PFSK-1 (cell line): Measurements from ENCODE around the gene GAGE12J. TPM values are rescaled to one million over a fixed set of nuclear protein-coding genes. Genes with fewer than 3 reads are reported as not detected.
"Not testable (repeated sequence)": the region's sequence is repeated elsewhere in the genome, so short reads cannot be mapped to it uniquely, and the experiment has no call there.

ENCODE experiments used
- FOXP2 ChIP-seq: optimal IDR thresholded peaks from 2 replicates; pipeline ENCODE3; 2011; ENCODE audit warnings: borderline replicate concordance, control low read depth, inconsistent platforms; ENCODE audit not compliant: insufficient read depth; ENCODE audit errors: extremely low read length, extremely low read depth
- POLR2AphosphoS5 ChIP-seq: IDR thresholded peaks from 2 replicates; pipeline ENCODE4 v1.6.1; 2012; ENCODE audit warnings: low read depth, mild to moderate bottlenecking, control low read depth, low read length, moderate library complexity
- SIN3A ChIP-seq: IDR thresholded peaks from 2 replicates; pipeline ENCODE4 v1.6.1; 2012; ENCODE audit warnings: mild to moderate bottlenecking, low read length, moderate library complexity, borderline replicate concordance; ENCODE audit not compliant: insufficient read depth
- TAF1 ChIP-seq: IDR thresholded peaks from 2 replicates; pipeline ENCODE4 v1.6.1; 2012; ENCODE audit warnings: low read length, control low read depth, borderline replicate concordance; ENCODE audit not compliant: insufficient read depth
- polyA plus RNA-seq: library from polyadenylated mRNA; unstranded; fragments of >200 nt; gene quantifications from one replicate; pipeline ENCODE4 v1.2.1, GENCODE V29; 2012; ENCODE audit warnings: low read depth, missing spikeins; ENCODE audit not compliant: insufficient read length
- TF ChIP-seq, protein P1 (sequence below), 2 experiments: IDR thresholded peaks; 2 replicates each; pipeline versions ENCODE4 v1.6.1 to v1.8.0; 2011 to 2012; ENCODE audit warnings: low read depth in 2 of 2, low read length in 2 of 2, control low read depth in 1 of 2, inconsistent platforms in 1 of 2, mild to moderate bottlenecking in 1 of 2, moderate library complexity in 1 of 2; ENCODE audit not compliant: insufficient read depth in 1 of 2

Gene GAGE12J, protein sequence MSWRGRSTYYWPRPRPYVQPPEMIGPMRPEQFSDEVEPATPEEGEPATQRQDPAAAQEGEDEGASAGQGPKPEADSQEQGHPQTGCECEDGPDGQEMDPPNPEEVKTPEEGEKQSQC
- not detected for polyA plus RNA-seq

DNA sequence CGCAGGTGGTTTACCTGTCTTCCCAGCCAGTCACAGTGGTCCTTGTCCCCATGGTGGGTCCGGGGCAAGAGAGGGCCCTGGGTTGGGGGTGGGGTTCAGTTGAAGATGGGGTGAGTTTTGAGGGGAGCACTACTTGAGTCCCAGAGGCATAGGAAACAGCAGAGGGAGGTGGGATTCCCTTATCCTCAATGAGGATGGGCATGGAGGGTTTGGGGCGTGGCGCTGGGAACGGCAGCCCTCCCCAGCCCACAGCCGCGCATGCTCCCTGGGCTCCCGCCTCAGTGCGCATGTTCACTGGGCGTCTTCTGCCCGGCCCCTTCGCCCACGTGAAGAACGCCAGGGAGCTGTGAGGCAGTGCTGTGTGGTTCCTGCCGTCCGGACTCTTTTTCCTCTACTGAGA lies at the start of gene GAGE12J:
Gene GAGE12J (plus strand): TSS at position 301 of the 400 bp plus-strand sequence. CDS start 1,157 bp downstream, outside the sequence.
- TF ChIP-seq, protein P1, sequence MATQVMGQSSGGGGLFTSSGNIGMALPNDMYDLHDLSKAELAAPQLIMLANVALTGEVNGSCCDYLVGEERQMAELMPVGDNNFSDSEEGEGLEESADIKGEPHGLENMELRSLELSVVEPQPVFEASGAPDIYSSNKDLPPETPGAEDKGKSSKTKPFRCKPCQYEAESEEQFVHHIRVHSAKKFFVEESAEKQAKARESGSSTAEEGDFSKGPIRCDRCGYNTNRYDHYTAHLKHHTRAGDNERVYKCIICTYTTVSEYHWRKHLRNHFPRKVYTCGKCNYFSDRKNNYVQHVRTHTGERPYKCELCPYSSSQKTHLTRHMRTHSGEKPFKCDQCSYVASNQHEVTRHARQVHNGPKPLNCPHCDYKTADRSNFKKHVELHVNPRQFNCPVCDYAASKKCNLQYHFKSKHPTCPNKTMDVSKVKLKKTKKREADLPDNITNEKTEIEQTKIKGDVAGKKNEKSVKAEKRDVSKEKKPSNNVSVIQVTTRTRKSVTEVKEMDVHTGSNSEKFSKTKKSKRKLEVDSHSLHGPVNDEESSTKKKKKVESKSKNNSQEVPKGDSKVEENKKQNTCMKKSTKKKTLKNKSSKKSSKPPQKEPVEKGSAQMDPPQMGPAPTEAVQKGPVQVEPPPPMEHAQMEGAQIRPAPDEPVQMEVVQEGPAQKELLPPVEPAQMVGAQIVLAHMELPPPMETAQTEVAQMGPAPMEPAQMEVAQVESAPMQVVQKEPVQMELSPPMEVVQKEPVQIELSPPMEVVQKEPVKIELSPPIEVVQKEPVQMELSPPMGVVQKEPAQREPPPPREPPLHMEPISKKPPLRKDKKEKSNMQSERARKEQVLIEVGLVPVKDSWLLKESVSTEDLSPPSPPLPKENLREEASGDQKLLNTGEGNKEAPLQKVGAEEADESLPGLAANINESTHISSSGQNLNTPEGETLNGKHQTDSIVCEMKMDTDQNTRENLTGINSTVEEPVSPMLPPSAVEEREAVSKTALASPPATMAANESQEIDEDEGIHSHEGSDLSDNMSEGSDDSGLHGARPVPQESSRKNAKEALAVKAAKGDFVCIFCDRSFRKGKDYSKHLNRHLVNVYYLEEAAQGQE (IDR thresholded peaks at IDR 0.05; ENCODE audit: insufficient read depth in 1 of 2, low read depth in 2 of 2, low read length in 2 of 2): not testable (repeated sequence)
- not testable (repeated sequence) for TF ChIP-seq SIN3A, FOXP2

DNA sequence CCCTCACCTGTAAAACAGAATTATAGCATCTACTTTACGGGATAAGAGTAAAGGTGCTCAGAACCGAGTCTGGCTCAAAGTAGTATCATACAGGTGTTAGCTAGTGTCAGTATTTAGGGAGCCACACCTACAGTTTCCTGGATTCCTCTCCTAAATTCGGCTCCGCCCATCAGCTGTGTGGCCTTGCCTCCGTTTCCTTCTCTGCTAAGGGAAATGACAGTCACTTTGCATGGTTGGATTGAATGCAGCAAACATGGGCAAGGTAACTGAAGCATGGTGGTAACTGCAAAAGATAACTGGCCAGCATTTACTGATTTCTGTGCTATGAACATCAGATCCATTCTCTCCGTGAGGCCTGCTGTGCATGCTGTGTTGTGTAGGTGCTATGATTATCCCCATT lies 49.4 kb upstream of the GAGE12J start:
- TF ChIP-seq TAF1: no peak
- TF ChIP-seq POLR2AphosphoS5: no peak
- TF ChIP-seq SIN3A: no peak
- no peak for TF ChIP-seq FOXP2
- TF ChIP-seq, protein P1 (IDR thresholded peaks at IDR 0.05; ENCODE audit: insufficient read depth in 1 of 2, low read depth in 2 of 2, low read length in 2 of 2): no peak

DNA sequence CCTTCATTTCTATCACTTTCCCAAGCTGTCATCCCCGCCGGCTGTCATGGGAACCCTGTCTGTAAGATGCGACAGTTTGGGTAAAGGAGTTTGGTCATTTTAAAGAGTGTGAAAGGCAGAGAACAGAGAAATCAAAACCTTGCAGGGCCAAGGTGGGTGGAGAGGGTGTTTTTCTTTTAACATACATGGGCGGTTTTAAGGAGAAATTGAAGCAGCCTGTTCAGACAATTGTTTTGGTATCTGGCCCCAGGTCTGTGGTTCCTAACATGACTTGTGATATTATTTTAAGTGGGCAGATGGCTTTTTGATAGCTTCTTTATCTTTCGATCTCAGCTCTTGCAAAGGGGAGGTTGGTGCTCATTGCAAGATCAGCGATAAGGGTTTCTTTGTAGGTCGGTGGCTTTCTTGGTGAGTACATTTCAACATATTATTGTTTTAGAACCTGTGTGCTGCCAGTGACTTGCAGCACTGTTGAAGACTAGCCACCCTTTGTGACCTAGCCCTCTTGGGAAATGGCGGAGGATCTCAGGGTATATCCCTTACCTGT lies 48.6 kb upstream of the GAGE12J start:
- no peak for TF ChIP-seq POLR2AphosphoS5
- no peak for TF ChIP-seq TAF1
- TF ChIP-seq, protein P1 (IDR thresholded peaks at IDR 0.05; ENCODE audit: insufficient read depth in 1 of 2, low read depth in 2 of 2, low read length in 2 of 2): no peak

DNA sequence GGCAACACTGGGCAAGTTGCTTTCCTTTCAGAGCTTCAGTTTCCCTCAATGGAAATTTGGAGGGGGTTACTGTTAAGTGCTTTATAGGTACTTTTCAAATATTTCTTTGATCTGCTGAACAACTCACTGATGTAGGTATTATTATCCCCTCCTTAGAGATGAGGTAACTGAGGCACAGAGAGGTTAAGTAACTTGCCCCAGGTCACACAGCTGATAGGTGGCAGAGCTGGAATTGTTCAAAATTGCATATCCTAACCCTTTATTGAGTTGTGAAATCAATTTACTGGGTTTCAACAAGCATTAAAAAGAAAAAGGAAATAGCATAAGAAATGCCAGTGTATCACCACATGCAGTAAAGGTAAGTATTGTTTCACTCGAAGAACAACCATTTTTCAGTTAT lies 45.6 kb upstream of the GAGE12J start:
- no peak for TF ChIP-seq POLR2AphosphoS5
- TF ChIP-seq SIN3A: no peak
- no peak for TF ChIP-seq FOXP2
- TF ChIP-seq TAF1: no peak
- TF ChIP-seq, protein P1 (IDR thresholded peaks at IDR 0.05; ENCODE audit: insufficient read depth in 1 of 2, low read depth in 2 of 2, low read length in 2 of 2): no peak
